ENCODE measurements around the gene HCFC1R1. TPM values are rescaled to one million over a fixed set of nuclear protein-coding genes. Genes with fewer than 3 reads are reported as not detected.

HCFC1R1 gene
- total and polyA plus RNA-seq, 2 donors (not counting 1 experiment from before 2014, with no cell fraction given): 17.9 to 24.8 TPM

- peak overlapping the region; percentile 53 for H3K27ac Mint-ChIP-seq
- Histone ChIP-seq H3K4me2 (replicated peaks; ENCODE audit: low read depth, low read length, poor library complexity, severe bottlenecking) (peak overlapping the region; percentile 99), H3K27me3 (replicated peaks in 1 of 4; ENCODE audit: control extremely low read depth in 1 of 4, control insufficient read depth in 3 of 4, insufficient read depth in 4 of 4, low read length in 3 of 4) (peaks cover 0 to 6% (median 0%) of the 10 kb centered on the region in 4 experiments), H4K20me1 (ENCODE audit: control insufficient read depth, insufficient read depth, low read length, poor library complexity, severe bottlenecking) (no peaks in the 10 kb centered on the region), H3K9ac (ENCODE audit: low read length) (peak overlapping the region; percentile 83), H3K4me3 (ENCODE audit: control extremely low read depth in 1 of 5, extremely low read depth in 1 of 5, insufficient read depth in 1 of 5, low read depth in 2 of 5, low read length in 4 of 5) (peak overlapping the region in 4 of 5 experiments; percentile 75 to 93 (median 82)), H2AFZ (ENCODE audit: insufficient read depth, low read depth, low read length, poor library complexity, severe bottlenecking) (peak overlapping the region; percentile 98), H3K36me3 (replicated peaks in 1 of 2; ENCODE audit: control extremely low read depth in 1 of 2, control insufficient read depth in 1 of 2, extremely low read depth in 1 of 2, insufficient read depth in 2 of 2, low read length in 1 of 2) (no peaks in the 10 kb centered on the region), H3K27ac (ENCODE audit: low read length in 2 of 2) (peak overlapping the region; percentile 38 to 74), H3K79me2 (ENCODE audit: control insufficient read depth, insufficient read depth, low read length) (no peaks in the 10 kb centered on the region), H3K9me3 (ENCODE audit: control extremely low read depth in 1 of 3, control insufficient read depth in 2 of 3, insufficient read depth in 1 of 3, low read length in 2 of 3) (no peaks in the 10 kb centered on the region), H3K4me1 (ENCODE audit: control insufficient read depth in 2 of 2, insufficient read depth in 2 of 2, low read length in 2 of 2) (peaks cover 20 to 22% of the 10 kb centered on the region in 2 donors)
- CTCF ChIA-PET: interaction anchor here (0.7 to 6.5 kb wide), 23 partner anchors 10 to 399 kb away, joined by 3 to 140 read pairs (median 6); partner anchors contain the start of genes HCFC1R1, THOC6 and ZNF213
- WGBS (ENCODE audit: insufficient coverage): 8% methylated on average over 74 of the region's 77 CpGs
- peak overlapping the region; percentile 87 for H3K4me3 Mint-ChIP-seq
- no peaks in the 10 kb centered on the region for H3K27me3 Mint-ChIP-seq
- intact Hi-C loops (cut with micrococcal nuclease): loop anchor here (1.0 to 2.0 kb wide), 6 partner anchors 18 to 108 kb away; partner anchors contain the start of gene THOC6
- H3K4me1 Mint-ChIP-seq: peaks cover 24% of the 10 kb centered on the region
- DNase-seq: peak; percentile 67
- ATAC-seq (ENCODE audit: low read depth): peak; percentile 25
- no peak for TF ChIP-seq CTCF (IDR thresholded peaks at IDR 0.05)
- TF ChIP-seq EZH2 (IDR thresholded peaks at IDR 0.05; ENCODE audit: borderline replicate concordance, insufficient read depth, low read depth, low read length, poor library complexity, severe bottlenecking): no peak
- no peaks in the 10 kb centered on the region for H3K9me3 Mint-ChIP-seq (ENCODE audit: insufficient read depth)
- POLR2A ChIA-PET: interaction anchor here (0.5 to 2.1 kb wide), 8 partner anchors 35 to 1123 kb away, joined by 3 to 13 read pairs (median 8); partner anchors contain the start of gene ZNF213
Observed at GRCh38 chr16:3058139-3059030, 34.6 kb upstream of the HCFC1R1 start.
